GM18508 (cell line): ENCODE measurements around the gene ANKRD40CL.

Experiments
- ATAC-seq: cut with Tn5 transposase; IDR thresholded peaks from one replicate; pipeline ENCODE4 v1.9.1; 2021; ENCODE audit warnings: moderate number of reproducible peaks; ENCODE audit not compliant: insufficient read depth, unreplicated experiment

Gene ANKRD40CL

GRCh38 chr17:50792132-50792531 is 24.8 kb upstream of the ANKRD40CL start:
- no peak for ATAC-seq

GRCh38 chr17:50790618-50791017 is 23.3 kb upstream of the ANKRD40CL start:
- ATAC-seq = no peak

GRCh38 chr17:50787106-50787505 is 19.8 kb upstream of the ANKRD40CL start:
- no peak for ATAC-seq

- ATAC-seq = no peak
Observed at GRCh38 chr17:50785946-50786570, 18.7 kb upstream of the ANKRD40CL start.

- no peak for ATAC-seq
Observed at GRCh38 chr17:50785126-50785525, 17.8 kb upstream of the ANKRD40CL start.

- no peak for ATAC-seq
Observed at GRCh38 chr17:50783905-50784304, 16.6 kb upstream of the ANKRD40CL start.

- no peak for ATAC-seq
Observed at GRCh38 chr17:50783193-50783660, 15.9 kb upstream of the ANKRD40CL start.

- no peak for ATAC-seq
Observed at GRCh38 chr17:50781167-50781566, 13.8 kb upstream of the ANKRD40CL start.

GRCh38 chr17:50779747-50780353 is 12.5 kb upstream of the ANKRD40CL start:
- ATAC-seq = no peak

- ATAC-seq = no peak
Observed at GRCh38 chr17:50778988-50779387, 11.7 kb upstream of the ANKRD40CL start.

- no peak for ATAC-seq
Observed at GRCh38 chr17:50778471-50778870, 11.2 kb upstream of the ANKRD40CL start.

GRCh38 chr17:50775926-50776325 is 8.6 kb upstream of the ANKRD40CL start:
- ATAC-seq = no peak

GRCh38 chr17:50774225-50774803 is 7.0 kb upstream of the ANKRD40CL start:
- ATAC-seq = no peak

- ATAC-seq = no peak
Observed at GRCh38 chr17:50771991-50772785, 4.9 kb upstream of the ANKRD40CL start.

- no peak for ATAC-seq
Observed at GRCh38 chr17:50770346-50770745, 3.0 kb upstream of the ANKRD40CL start.

- ATAC-seq = no peak
Observed at GRCh38 chr17:50769884-50770283, 2.6 kb upstream of the ANKRD40CL start.

GRCh38 chr17:50768346-50768761 is 1.0 kb upstream of the ANKRD40CL start:
- no peak for ATAC-seq

- ATAC-seq = no peak
Observed at GRCh38 chr17:50767030-50767429, 288 bp downstream of the ANKRD40CL start.

GRCh38 chr17:50766222-50767023 is 895 bp downstream of the ANKRD40CL start:
- no peak for ATAC-seq
